ENCODE measurements around the gene EDIL3. TPM values are rescaled to one million over a fixed set of nuclear protein-coding genes. Genes with fewer than 3 reads are reported as not detected.

Gene EDIL3
- total and polyA plus RNA-seq, 2 donors (not counting 1 experiment from before 2014, with no cell fraction given), result 12.1 to 149 TPM

DNA sequence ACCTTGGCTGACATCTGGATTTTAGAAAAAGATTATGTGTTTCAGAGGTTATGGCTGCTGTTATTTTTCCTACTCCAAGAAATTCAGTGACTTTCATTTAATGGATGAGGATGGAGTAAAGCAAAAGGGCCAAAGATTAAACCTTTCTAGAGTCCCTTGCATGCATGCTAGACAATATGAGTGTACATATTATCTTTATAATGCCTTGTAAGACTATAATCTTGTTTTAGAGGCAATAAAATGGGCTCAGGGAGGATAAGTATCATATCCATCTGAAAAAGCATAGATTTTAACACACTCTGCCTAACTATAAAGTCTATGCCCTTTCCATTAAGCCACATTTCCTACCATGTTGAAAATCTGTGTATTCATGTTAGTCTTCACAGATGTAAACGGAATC, 199.8 kb downstream of the EDIL3 start:
- no peaks in the 10 kb centered on the region for H3K36me3 ChIP-seq (ENCODE audit: control insufficient read depth, insufficient read depth, low read length)
- H3K4me2 ChIP-seq (ENCODE audit: extremely low read depth, insufficient read depth, low read length), result no peak overlapping the region
- H3K4me3 ChIP-seq (replicated peaks in 1 of 4; ENCODE audit: control extremely low read depth in 1 of 4, insufficient read depth in 1 of 4, low read depth in 3 of 4, low read length in 4 of 4), result no peak overlapping the region
- DNase-seq (ENCODE audit: low read depth in 2 of 2), result no peak
- no peaks in the 10 kb centered on the region for H3K4me1 ChIP-seq (ENCODE audit: control insufficient read depth, extremely low read depth, insufficient read depth, low read length)
- no peak overlapping the region for H3K27ac ChIP-seq (ENCODE audit: insufficient read depth, low read length)
- no peaks in the 10 kb centered on the region for H4K20me1 ChIP-seq (ENCODE audit: control insufficient read depth, extremely low read depth, insufficient read depth, low read length)
- H2AFZ ChIP-seq (ENCODE audit: low read length), result no peak overlapping the region
- no peaks in the 10 kb centered on the region for H3K27me3 ChIP-seq (ENCODE audit: control insufficient read depth, insufficient read depth, low read length)
- no peak for TF ChIP-seq EZH2 (IDR thresholded peaks at IDR 0.05; ENCODE audit: low read length, missing control alignments)
- TF ChIP-seq, protein P1, sequence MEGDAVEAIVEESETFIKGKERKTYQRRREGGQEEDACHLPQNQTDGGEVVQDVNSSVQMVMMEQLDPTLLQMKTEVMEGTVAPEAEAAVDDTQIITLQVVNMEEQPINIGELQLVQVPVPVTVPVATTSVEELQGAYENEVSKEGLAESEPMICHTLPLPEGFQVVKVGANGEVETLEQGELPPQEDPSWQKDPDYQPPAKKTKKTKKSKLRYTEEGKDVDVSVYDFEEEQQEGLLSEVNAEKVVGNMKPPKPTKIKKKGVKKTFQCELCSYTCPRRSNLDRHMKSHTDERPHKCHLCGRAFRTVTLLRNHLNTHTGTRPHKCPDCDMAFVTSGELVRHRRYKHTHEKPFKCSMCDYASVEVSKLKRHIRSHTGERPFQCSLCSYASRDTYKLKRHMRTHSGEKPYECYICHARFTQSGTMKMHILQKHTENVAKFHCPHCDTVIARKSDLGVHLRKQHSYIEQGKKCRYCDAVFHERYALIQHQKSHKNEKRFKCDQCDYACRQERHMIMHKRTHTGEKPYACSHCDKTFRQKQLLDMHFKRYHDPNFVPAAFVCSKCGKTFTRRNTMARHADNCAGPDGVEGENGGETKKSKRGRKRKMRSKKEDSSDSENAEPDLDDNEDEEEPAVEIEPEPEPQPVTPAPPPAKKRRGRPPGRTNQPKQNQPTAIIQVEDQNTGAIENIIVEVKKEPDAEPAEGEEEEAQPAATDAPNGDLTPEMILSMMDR (conservative IDR thresholded peaks at IDR 0.05 in 1 of 2, IDR thresholded peaks at IDR 0.05 in 1 of 2; ENCODE audit: low read depth in 1 of 2, low read length in 2 of 2), result no peak
- no peaks in the 10 kb centered on the region for H3K79me2 ChIP-seq (ENCODE audit: control insufficient read depth, insufficient read depth, low read length)
- no peak overlapping the region for H3K9ac ChIP-seq (ENCODE audit: insufficient read depth, low read length)
- no peaks in the 10 kb centered on the region for H3K9me3 ChIP-seq (ENCODE audit: control insufficient read depth, insufficient read depth, low read depth, low read length)

DNA sequence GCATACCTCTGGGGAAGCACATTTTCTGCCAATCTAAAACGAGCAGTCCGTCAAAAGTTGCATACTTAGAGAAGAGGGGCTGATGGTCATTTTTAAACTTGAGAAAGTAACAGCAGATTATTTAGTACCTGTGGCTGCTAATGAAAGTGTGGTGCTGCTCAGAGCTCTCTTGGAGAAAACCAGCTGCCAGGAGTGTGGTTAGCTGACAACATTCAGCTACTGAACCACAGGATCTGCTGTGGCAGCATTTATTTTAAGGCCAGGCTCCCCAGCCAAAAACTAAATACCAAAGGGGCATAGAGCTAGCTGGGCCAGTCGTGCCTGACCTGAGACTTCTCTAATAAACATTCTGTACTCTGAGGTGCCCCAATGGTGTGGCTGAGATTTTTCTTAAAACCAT, 203.6 kb downstream of the EDIL3 start:
- Histone ChIP-seq H3K4me3 (replicated peaks in 1 of 4; ENCODE audit: control extremely low read depth in 1 of 4, insufficient read depth in 1 of 4, low read depth in 3 of 4, low read length in 4 of 4) (no peak overlapping the region), H3K9ac (ENCODE audit: insufficient read depth, low read length) (no peak overlapping the region), H4K20me1 (ENCODE audit: control insufficient read depth, extremely low read depth, insufficient read depth, low read length) (no peaks in the 10 kb centered on the region), H3K4me1 (ENCODE audit: control insufficient read depth, extremely low read depth, insufficient read depth, low read length) (no peaks in the 10 kb centered on the region), H3K27me3 (ENCODE audit: control insufficient read depth, insufficient read depth, low read length) (no peaks in the 10 kb centered on the region), H2AFZ (ENCODE audit: low read length) (no peak overlapping the region), H3K4me2 (ENCODE audit: extremely low read depth, insufficient read depth, low read length) (no peak overlapping the region), H3K27ac (ENCODE audit: insufficient read depth, low read length) (no peak overlapping the region), H3K79me2 (ENCODE audit: control insufficient read depth, insufficient read depth, low read length) (no peaks in the 10 kb centered on the region), H3K36me3 (ENCODE audit: control insufficient read depth, insufficient read depth, low read length) (no peaks in the 10 kb centered on the region), H3K9me3 (ENCODE audit: control insufficient read depth, insufficient read depth, low read depth, low read length) (no peaks in the 10 kb centered on the region)
- TF ChIP-seq, protein P1 (conservative IDR thresholded peaks at IDR 0.05 in 1 of 2, IDR thresholded peaks at IDR 0.05 in 1 of 2; ENCODE audit: low read depth in 1 of 2, low read length in 2 of 2), result no peak
- TF ChIP-seq EZH2 (IDR thresholded peaks at IDR 0.05; ENCODE audit: low read length, missing control alignments), result no peak
- DNase-seq (ENCODE audit: low read depth in 2 of 2), result peak in 1 of 2 donors; percentile 71

DNA sequence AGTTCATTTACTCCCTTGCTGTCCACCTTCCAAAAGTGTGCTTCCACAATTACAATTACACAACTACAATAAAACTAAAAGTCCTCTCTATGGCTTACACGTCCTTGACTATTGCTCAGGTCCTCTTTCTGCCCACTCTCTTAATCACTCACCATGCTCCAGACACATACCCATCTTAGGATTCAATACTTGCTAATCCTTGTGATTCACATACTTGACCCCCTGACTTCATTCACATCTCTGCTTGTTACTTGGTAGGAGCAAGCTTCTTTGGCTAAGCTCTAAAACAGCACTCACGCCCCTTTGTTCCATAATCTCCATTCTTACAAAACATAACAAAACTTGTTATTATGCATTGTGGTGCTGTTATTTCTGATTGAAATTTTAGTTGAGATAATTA, 215.8 kb downstream of the EDIL3 start:
- H4K20me1 ChIP-seq (ENCODE audit: control insufficient read depth, extremely low read depth, insufficient read depth, low read length), result no peaks in the 10 kb centered on the region
- H2AFZ ChIP-seq (ENCODE audit: low read length), result no peak overlapping the region

More for the DNA sequence above, 215.8 kb downstream of the EDIL3 start:
- Histone ChIP-seq H3K9ac (ENCODE audit: insufficient read depth, low read length) (no peak overlapping the region), H3K9me3 (ENCODE audit: control insufficient read depth, insufficient read depth, low read depth, low read length) (no peaks in the 10 kb centered on the region), H3K4me3 (replicated peaks in 1 of 4; ENCODE audit: control extremely low read depth in 1 of 4, insufficient read depth in 1 of 4, low read depth in 3 of 4, low read length in 4 of 4) (no peak overlapping the region), H3K4me2 (ENCODE audit: extremely low read depth, insufficient read depth, low read length) (no peak overlapping the region), H3K27me3 (ENCODE audit: control insufficient read depth, insufficient read depth, low read length) (no peaks in the 10 kb centered on the region), H3K4me1 (ENCODE audit: control insufficient read depth, extremely low read depth, insufficient read depth, low read length) (no peaks in the 10 kb centered on the region), H3K27ac (ENCODE audit: insufficient read depth, low read length) (no peak overlapping the region), H3K36me3 (ENCODE audit: control insufficient read depth, insufficient read depth, low read length) (no peaks in the 10 kb centered on the region), H3K79me2 (ENCODE audit: control insufficient read depth, insufficient read depth, low read length) (no peaks in the 10 kb centered on the region)
- DNase-seq (ENCODE audit: low read depth in 2 of 2), result peak in 1 of 2 donors; percentile 73
- TF ChIP-seq EZH2 (IDR thresholded peaks at IDR 0.05; ENCODE audit: low read length, missing control alignments), result no peak
- TF ChIP-seq, protein P1 (conservative IDR thresholded peaks at IDR 0.05 in 1 of 2, IDR thresholded peaks at IDR 0.05 in 1 of 2; ENCODE audit: low read depth in 1 of 2, low read length in 2 of 2), result no peak

Measured in fibroblast of lung (primary cell).